WERI-Rb-1 (cell line): Measurements from ENCODE around the gene C14orf180.

Source experiments
- DNase-seq: peaks from one replicate; pipeline ENCODE4 v3.0.0-alpha.2; 2020
- H3K27ac ChIP-seq: fragments of 250-450 bp; sonication (Bioruptor Pico); 2 replicates; pipeline ENCODE4 v1.5.1; 2020; ENCODE audit warnings: mild to moderate bottlenecking, moderate library complexity
- H3K27me3 ChIP-seq: fragments of 250-450 bp; sonication (Bioruptor Pico); 2 replicates; pipeline ENCODE4 v1.5.1; 2021; ENCODE audit warnings: mild to moderate bottlenecking, low read depth, moderate library complexity; ENCODE audit not compliant: insufficient read depth, severe bottlenecking
- H3K36me3 ChIP-seq: fragments of 250-450 bp; sonication (Bioruptor Pico); 2 replicates; pipeline ENCODE4 v1.5.1; 2020; ENCODE audit warnings: mild to moderate bottlenecking, moderate library complexity
- H3K4me3 ChIP-seq: 2 replicates; pipeline ENCODE4 v1.5.1; 2011; ENCODE audit warnings: low read depth, mild to moderate bottlenecking, control low read depth, low read length
- H3K9me3 ChIP-seq: fragments of 250-450 bp; sonication (Bioruptor Pico); 2 replicates; pipeline ENCODE4 v1.5.1; 2021; ENCODE audit warnings: mild to moderate bottlenecking, moderate library complexity; ENCODE audit not compliant: severe bottlenecking
- CTCF ChIP-seq: IDR thresholded peaks from 2 replicates; pipeline ENCODE4 v1.5.1; 2011; ENCODE audit warnings: low read depth, mild to moderate bottlenecking, control low read depth, inconsistent platforms, low read length

The C14orf180 gene

GRCh38 chr14:104563742-104564615, 15.6 kb upstream of the C14orf180 start:
- Histone ChIP-seq H3K4me3 (no peak overlapping the region), H3K27me3 (no peaks in the 10 kb centered on the region), H3K27ac (peak overlapping the region; percentile 42), H3K36me3 (no peaks in the 10 kb centered on the region), H3K9me3 (no peaks in the 10 kb centered on the region)
- peak; percentile 92 for DNase-seq
- TF ChIP-seq CTCF = peak; percentile 91

- Histone ChIP-seq H3K4me3 (no peak overlapping the region), H3K27me3 (no peaks in the 10 kb centered on the region), H3K36me3 (no peaks in the 10 kb centered on the region), H3K9me3 (no peaks in the 10 kb centered on the region), H3K27ac (no peak overlapping the region)
- no peak for TF ChIP-seq CTCF
- no peak for DNase-seq
These were observed 14.6 kb upstream of the C14orf180 start for GRCh38 chr14:104564744-104565679.

- no peaks in the 10 kb centered on the region for H3K36me3 ChIP-seq
- no peak overlapping the region for H3K4me3 ChIP-seq
- TF ChIP-seq CTCF = no peak
- H3K27me3 ChIP-seq = no peaks in the 10 kb centered on the region
- no peaks in the 10 kb centered on the region for H3K9me3 ChIP-seq
- no peak overlapping the region for H3K27ac ChIP-seq
- DNase-seq = no peak
These were observed 12.2 kb upstream of the C14orf180 start for GRCh38 chr14:104567141-104567956.

GRCh38 chr14:104567957-104568225, 11.7 kb upstream of the C14orf180 start:
- Histone ChIP-seq H3K4me3 (no peak overlapping the region), H3K9me3 (no peaks in the 10 kb centered on the region), H3K27me3 (no peaks in the 10 kb centered on the region), H3K27ac (no peak overlapping the region), H3K36me3 (no peaks in the 10 kb centered on the region)
- no peak for DNase-seq
- no peak for TF ChIP-seq CTCF

GRCh38 chr14:104568620-104569019, 10.9 kb upstream of the C14orf180 start:
- no peak overlapping the region for H3K27ac ChIP-seq
- no peak for DNase-seq
- no peaks in the 10 kb centered on the region for H3K36me3 ChIP-seq
- H3K9me3 ChIP-seq = no peaks in the 10 kb centered on the region
- no peaks in the 10 kb centered on the region for H3K27me3 ChIP-seq
- no peak overlapping the region for H3K4me3 ChIP-seq
- no peak for TF ChIP-seq CTCF
